Loucy (cell line): ENCODE data around the gene HSP90AB1.

ENCODE experiments used
- H2AFZ ChIP-seq: fragments of 200-600 bp; sonication (generic); 2 replicates; pipeline ENCODE4 v1.6.0; 2016; ENCODE audit warnings: antibody characterized with exemption, mild to moderate bottlenecking, low read length, moderate library complexity
- H3F3A ChIP-seq: fragments of 200-600 bp; 2 replicates; pipeline ENCODE4 v1.6.0; 2016; ENCODE audit warnings: antibody characterized with exemption, low read depth, mild to moderate bottlenecking
- H3K27me3 ChIP-seq: fragments of 200-600 bp; sonication (generic); 2 replicates; pipeline ENCODE4 v1.6.1; 2014; ENCODE audit warnings: low read length, mild to moderate bottlenecking; ENCODE audit not compliant: insufficient read depth, poor library complexity, severe bottlenecking
- H3K36me3 ChIP-seq: fragments of 200-600 bp; sonication (generic); 2 replicates; pipeline ENCODE4 v1.6.1; 2016; ENCODE audit warnings: low read length; ENCODE audit not compliant: insufficient read depth
- H3K4me1 ChIP-seq: fragments of 200-600 bp; sonication (generic); 2 replicates; pipeline ENCODE4 v1.5.1; 2014; ENCODE audit warnings: low read length, mild to moderate bottlenecking; ENCODE audit not compliant: insufficient read depth, poor library complexity, severe bottlenecking
- H3K4me2 ChIP-seq: fragments of 200-600 bp; sonication (generic); 2 replicates; pipeline ENCODE4 v1.6.0; 2014; ENCODE audit warnings: antibody characterized with exemption, low read length, low read depth, mild to moderate bottlenecking; ENCODE audit not compliant: poor library complexity, severe bottlenecking
- H3K4me3 ChIP-seq: fragments of 200-600 bp; sonication (generic); 2 replicates; pipeline ENCODE4 v1.5.1; 2014; ENCODE audit warnings: low read length, mild to moderate bottlenecking, mixed read lengths; ENCODE audit not compliant: poor library complexity, severe bottlenecking
- H3K79me2 ChIP-seq: fragments of 200-600 bp; sonication (generic); 2 replicates; pipeline ENCODE4 v1.6.1; 2014; ENCODE audit warnings: low read length; ENCODE audit not compliant: insufficient read depth
- H3K9ac ChIP-seq: fragments of 200-600 bp; sonication (generic); 2 replicates; pipeline ENCODE4 v1.6.0; 2014; ENCODE audit warnings: mild to moderate bottlenecking, low read depth, low read length, moderate library complexity; ENCODE audit not compliant: poor library complexity, severe bottlenecking
- H3K9me2 ChIP-seq: fragments of 200-600 bp; sonication (generic); replicated peaks from 2 replicates; pipeline ENCODE4 v1.6.1; 2016; ENCODE audit warnings: low read depth, low read length, mixed read lengths
- H3K9me3 ChIP-seq: fragments of 200-600 bp; sonication (generic); 2 replicates; pipeline ENCODE4 v1.6.1; 2014; ENCODE audit warnings: mild to moderate bottlenecking, antibody characterized with exemption, low read length, low read depth; ENCODE audit not compliant: insufficient read depth
- H4K20me1 ChIP-seq: fragments of 200-600 bp; sonication (generic); 2 replicates; pipeline ENCODE4 v1.6.0; 2014; ENCODE audit warnings: antibody characterized with exemption, low read length, mild to moderate bottlenecking; ENCODE audit not compliant: insufficient read depth, poor library complexity, severe bottlenecking
- CTCF ChIP-seq: fragments of 200-600 bp; sonication (generic); conservative IDR thresholded peaks from 2 replicates; pipeline ENCODE4 v1.5.1; 2014; ENCODE audit warnings: mild to moderate bottlenecking, antibody characterized with exemption, low read length
- EZH2phosphoT487 ChIP-seq: fragments of 200-600 bp; IDR thresholded peaks from 2 replicates; pipeline ENCODE4 v1.6.1; 2018; ENCODE audit warnings: antibody characterized with exemption, mild to moderate bottlenecking, moderate library complexity, borderline replicate concordance

Gene HSP90AB1

GRCh38 chr6:44270526-44271405 is 23.9 kb downstream of the HSP90AB1 start:
- Histone ChIP-seq H3K9ac (no peak overlapping the region), H3F3A (no peaks in the 10 kb centered on the region), H3K9me3 (no peaks in the 10 kb centered on the region), H4K20me1 (no peaks in the 10 kb centered on the region), H3K27me3 (no peaks in the 10 kb centered on the region), H3K9me2 (no peaks in the 10 kb centered on the region), H3K4me3 (peak overlapping the region; percentile 46), H3K79me2 (no peaks in the 10 kb centered on the region), H2AFZ (no peak overlapping the region), H3K36me3 (no peaks in the 10 kb centered on the region), H3K4me1 (peaks cover 12% of the 10 kb centered on the region), H3K4me2 (peak overlapping the region; percentile 48)
- no peak for TF ChIP-seq CTCF
- no peak for TF ChIP-seq EZH2phosphoT487

GRCh38 chr6:44271406-44271723 is 24.5 kb downstream of the HSP90AB1 start:
- Histone ChIP-seq H3K79me2 (no peaks in the 10 kb centered on the region), H3F3A (no peaks in the 10 kb centered on the region), H3K4me2 (peak overlapping the region; percentile 48), H3K9me3 (no peaks in the 10 kb centered on the region), H3K27me3 (no peaks in the 10 kb centered on the region), H3K9me2 (no peaks in the 10 kb centered on the region), H2AFZ (no peak overlapping the region), H3K4me1 (peaks cover 12% of the 10 kb centered on the region), H3K4me3 (no peak overlapping the region), H4K20me1 (no peaks in the 10 kb centered on the region), H3K36me3 (no peaks in the 10 kb centered on the region), H3K9ac (no peak overlapping the region)
- TF ChIP-seq EZH2phosphoT487 = no peak
- TF ChIP-seq CTCF = no peak

GRCh38 chr6:44271914-44272313 is 25.0 kb downstream of the HSP90AB1 start:
- Histone ChIP-seq H3K4me2 (no peak overlapping the region), H3K36me3 (no peaks in the 10 kb centered on the region), H2AFZ (no peak overlapping the region), H3K9ac (no peak overlapping the region), H3K79me2 (no peaks in the 10 kb centered on the region), H4K20me1 (no peaks in the 10 kb centered on the region), H3K4me1 (peaks cover 12% of the 10 kb centered on the region), H3F3A (no peaks in the 10 kb centered on the region), H3K9me3 (no peaks in the 10 kb centered on the region), H3K9me2 (no peaks in the 10 kb centered on the region), H3K27me3 (no peaks in the 10 kb centered on the region), H3K4me3 (no peak overlapping the region)
- TF ChIP-seq EZH2phosphoT487 (no peak), CTCF (no peak)
